Sigmoid colon (tissue), 7 donors: ENCODE measurements around the gene GIT2. TPM values are rescaled to one million over a fixed set of nuclear protein-coding genes. Genes with fewer than 3 reads are reported as not detected.

Source experiments
- DNase-seq: peaks from one replicate; pipeline ENCODE4 v3.0.0-alpha.2; 2019
- H3K27ac ChIP-seq, 4 donors: fragments of 200-600 bp; sonication (generic); one replicate each; pipeline ENCODE4 v1.5.1; 2016 to 2019; ENCODE audit warnings: mild to moderate bottlenecking in 1 of 4
- H3K27me3 ChIP-seq, 3 donors: fragments of 200-600 bp; sonication (generic); one replicate each; pipeline ENCODE4 v1.5.1; 2019; ENCODE audit warnings: mild to moderate bottlenecking in 1 of 3
- H3K36me3 ChIP-seq, 4 donors: fragments of 200-600 bp; sonication (generic); one replicate each; pipeline ENCODE4 v1.5.1; 2016 to 2019
- H3K4me1 ChIP-seq, 4 donors: fragments of 200-600 bp; sonication (generic); one replicate each; pipeline ENCODE4 v1.5.1; 2017 to 2019
- H3K4me3 ChIP-seq, 4 donors: fragments of 200-600 bp; sonication (generic); one replicate each; pipeline ENCODE4 v1.5.1; 2017 to 2019; ENCODE audit warnings: mild to moderate bottlenecking in 2 of 4, moderate library complexity in 1 of 4
- H3K9me3 ChIP-seq, 4 donors: fragments of 200-600 bp in 3 of 4; sonication (generic) in 3 of 4; one replicate each; pipeline versions ENCODE4 v1.5.1 to v1.6.1; 2013 to 2019
- EP300 ChIP-seq, 4 donors: sonication (generic); formaldehyde crosslinking; IDR thresholded peaks; one replicate each; pipeline ENCODE4 v1.6.1; 2017; ENCODE audit warnings: antibody characterized with exemption in 4 of 4
- POLR2A ChIP-seq, 2 donors: fragments of 450-650 bp; IDR thresholded peaks; one replicate each; pipeline ENCODE4 v1.6.1; 2016; ENCODE audit warnings: antibody characterized with exemption in 2 of 2, mild to moderate bottlenecking in 2 of 2, moderate library complexity in 2 of 2
- POLR2AphosphoS5 ChIP-seq, 4 donors: sonication (generic); formaldehyde crosslinking; IDR thresholded peaks; one replicate each; pipeline ENCODE4 v1.6.1; 2017; ENCODE audit warnings: antibody characterized with exemption in 4 of 4
- WGBS, 2 donors: extraction: QIAGEN DNeasy Blood & Tissue Kit; methylation state at CpG; one replicate each; pipeline ENCODE4 v1.1.7; 2013; 5-methylcytosine and 5-hydroxymethylcytosine counted together
- intact Hi-C: fragments of 100-400 bp; cut with DNase I; formaldehyde crosslinking; loops from one replicate; pipeline ENCODE4 v1.15.1; 2023
- polyA plus RNA-seq, 3 donors: library from polyadenylated mRNA; stranded (reverse); fragments of 200-250 nt; gene quantifications; one replicate each; pipeline ENCODE4 v1.2.3, GENCODE V29; 2013
- total RNA-seq, 4 donors: library from RNA; depleted of rRNA; stranded (reverse); fragments of >200 nt; gene quantifications; one replicate each; pipeline ENCODE4 v1.1.0, GENCODE V29; 2016
- TF ChIP-seq, protein P1 (sequence below), 4 experiments: fragments of 450-650 bp in 3 of 4; fragments of 200-600 bp in 1 of 4; IDR thresholded peaks; one replicate each; pipeline ENCODE4 v1.5.1; 2016 to 2019; ENCODE audit warnings: antibody characterized with exemption in 4 of 4, mild to moderate bottlenecking in 3 of 4, moderate library complexity in 2 of 4
- donor health status: healthy with polysubstance abuse.
- donor health status: Bipolar disorder and iron deficiency.
- donor health status: healthy.

The GIT2 gene
- total and polyA plus RNA-seq, 7 donors = 6.0 to 54.6 (median 26.7) TPM

DNA sequence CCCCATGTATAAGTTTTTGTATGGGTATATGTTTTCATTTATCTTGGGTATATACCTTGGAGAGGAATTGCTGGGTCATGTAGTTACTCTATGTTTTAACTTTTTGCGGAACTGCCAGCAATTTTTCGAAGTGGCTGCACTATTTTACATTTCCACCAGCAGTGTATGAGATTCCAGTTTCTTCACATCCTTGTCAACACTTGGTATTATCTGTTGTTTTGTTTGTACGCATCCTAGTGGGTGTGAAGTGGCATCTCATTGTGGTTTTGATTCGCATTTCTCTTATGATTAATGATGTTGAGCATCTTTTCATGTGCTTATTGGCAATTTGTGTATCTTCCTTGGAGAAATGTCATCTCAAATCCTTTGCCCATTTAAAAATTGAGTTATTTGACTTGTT lies 9.9 kb upstream of the GIT2 start:
- H3K4me1 ChIP-seq = peaks cover 0 to 22% (median 6%) of the 10 kb centered on the region in 4 donors
- intact Hi-C loops = no loop called here
- no peaks in the 10 kb centered on the region for H3K27me3 ChIP-seq
- H3K4me3 ChIP-seq = no peak overlapping the region
- no peaks in the 10 kb centered on the region for H3K9me3 ChIP-seq
- peaks cover 0 to 6% (median 0%) of the 10 kb centered on the region in 4 donors for H3K36me3 ChIP-seq
- no peak for TF ChIP-seq POLR2A (IDR thresholded peaks at IDR 0.05)
- no peak for TF ChIP-seq EP300 (IDR thresholded peaks at IDR 0.05)
- TF ChIP-seq, protein P1, sequence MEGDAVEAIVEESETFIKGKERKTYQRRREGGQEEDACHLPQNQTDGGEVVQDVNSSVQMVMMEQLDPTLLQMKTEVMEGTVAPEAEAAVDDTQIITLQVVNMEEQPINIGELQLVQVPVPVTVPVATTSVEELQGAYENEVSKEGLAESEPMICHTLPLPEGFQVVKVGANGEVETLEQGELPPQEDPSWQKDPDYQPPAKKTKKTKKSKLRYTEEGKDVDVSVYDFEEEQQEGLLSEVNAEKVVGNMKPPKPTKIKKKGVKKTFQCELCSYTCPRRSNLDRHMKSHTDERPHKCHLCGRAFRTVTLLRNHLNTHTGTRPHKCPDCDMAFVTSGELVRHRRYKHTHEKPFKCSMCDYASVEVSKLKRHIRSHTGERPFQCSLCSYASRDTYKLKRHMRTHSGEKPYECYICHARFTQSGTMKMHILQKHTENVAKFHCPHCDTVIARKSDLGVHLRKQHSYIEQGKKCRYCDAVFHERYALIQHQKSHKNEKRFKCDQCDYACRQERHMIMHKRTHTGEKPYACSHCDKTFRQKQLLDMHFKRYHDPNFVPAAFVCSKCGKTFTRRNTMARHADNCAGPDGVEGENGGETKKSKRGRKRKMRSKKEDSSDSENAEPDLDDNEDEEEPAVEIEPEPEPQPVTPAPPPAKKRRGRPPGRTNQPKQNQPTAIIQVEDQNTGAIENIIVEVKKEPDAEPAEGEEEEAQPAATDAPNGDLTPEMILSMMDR (IDR thresholded peaks at IDR 0.05) = no peak
- TF ChIP-seq POLR2AphosphoS5 (IDR thresholded peaks at IDR 0.05) = no peak
- 94 to 96% methylated on average over 4 of the region's 4 CpGs for WGBS, 2 donors
- no peak overlapping the region for H3K27ac ChIP-seq
- DNase-seq = no peak

DNA sequence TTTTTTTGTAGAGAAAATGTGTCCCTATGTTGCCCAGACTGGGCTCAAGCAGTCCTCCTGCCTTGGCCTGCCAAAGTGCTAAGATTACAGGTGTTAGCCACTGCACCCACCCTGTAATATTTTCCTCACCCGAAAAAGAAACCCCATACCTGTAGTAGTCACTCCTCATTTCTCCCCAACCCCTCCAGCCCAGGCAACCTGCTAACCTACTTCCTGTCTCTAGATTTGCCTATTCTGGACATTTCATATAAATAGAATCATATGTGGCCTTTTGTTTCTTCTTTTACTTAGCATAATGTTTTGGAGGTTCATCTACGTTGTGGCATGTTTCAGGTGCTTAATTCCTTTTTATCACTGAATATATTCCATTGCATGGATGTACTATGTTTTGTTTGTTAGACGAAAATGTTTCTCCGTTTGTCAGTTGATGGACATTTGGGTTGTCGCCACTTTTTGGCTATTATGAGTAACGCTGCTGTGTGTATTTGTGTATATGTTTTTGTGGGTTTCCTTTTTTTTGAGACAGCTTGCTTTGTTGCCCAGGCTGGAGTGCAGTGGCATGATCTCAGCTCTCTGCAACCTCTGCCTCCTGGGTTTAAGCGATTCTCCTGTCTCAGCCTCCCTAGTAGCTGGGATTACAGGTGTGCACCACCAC lies 9.3 kb upstream of the GIT2 start:
- 66 to 73% methylated on average over 7 of the region's 7 CpGs for WGBS, 2 donors
- intact Hi-C loops = no loop called here
- Histone ChIP-seq H3K4me1 (peaks cover 0 to 20% (median 12%) of the 10 kb centered on the region in 4 donors), H3K27me3 (no peaks in the 10 kb centered on the region), H3K36me3 (peaks cover 0 to 6% (median 0%) of the 10 kb centered on the region in 4 donors), H3K27ac (no peak overlapping the region), H3K9me3 (no peaks in the 10 kb centered on the region), H3K4me3 (no peak overlapping the region)
- no peak for DNase-seq
- TF ChIP-seq POLR2A (IDR thresholded peaks at IDR 0.05) (no peak), EP300 (IDR thresholded peaks at IDR 0.05) (no peak), POLR2AphosphoS5 (IDR thresholded peaks at IDR 0.05) (no peak)
- TF ChIP-seq, protein P1 (IDR thresholded peaks at IDR 0.05) = no peak

DNA sequence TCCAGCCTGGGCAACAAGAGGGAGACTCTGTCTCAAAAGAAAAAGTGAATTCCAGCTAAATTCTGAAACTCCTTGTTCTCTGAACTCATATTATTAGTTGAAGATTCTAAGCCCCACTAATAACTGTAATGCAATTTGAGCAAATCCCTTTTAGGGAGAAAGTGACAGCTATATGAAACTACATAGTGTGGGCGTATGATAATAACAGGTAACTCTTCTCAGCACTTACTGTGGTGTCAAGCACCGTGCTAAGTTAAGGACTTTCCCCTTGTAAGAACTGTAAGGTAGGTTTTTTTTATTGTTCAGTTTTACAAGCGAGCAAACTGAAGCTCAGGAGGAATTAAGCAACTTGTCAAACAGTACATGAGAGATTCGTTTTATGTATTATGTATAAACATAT lies 8.4 kb upstream of the GIT2 start:
- Histone ChIP-seq H3K4me3 (no peak overlapping the region), H3K27ac (no peak overlapping the region), H3K4me1 (peaks cover 0 to 24% (median 17%) of the 10 kb centered on the region in 4 donors), H3K27me3 (no peaks in the 10 kb centered on the region), H3K9me3 (no peaks in the 10 kb centered on the region), H3K36me3 (peaks cover 0 to 6% (median 0%) of the 10 kb centered on the region in 4 donors)
- WGBS, 2 donors = 12 to 36% methylated on average over 4 of the region's 4 CpGs
- intact Hi-C loops = no loop called here
- DNase-seq = no peak
- no peak for TF ChIP-seq POLR2A (IDR thresholded peaks at IDR 0.05)
- TF ChIP-seq, protein P1 (IDR thresholded peaks at IDR 0.05) = no peak
- no peak for TF ChIP-seq POLR2AphosphoS5 (IDR thresholded peaks at IDR 0.05)
- no peak for TF ChIP-seq EP300 (IDR thresholded peaks at IDR 0.05)

DNA sequence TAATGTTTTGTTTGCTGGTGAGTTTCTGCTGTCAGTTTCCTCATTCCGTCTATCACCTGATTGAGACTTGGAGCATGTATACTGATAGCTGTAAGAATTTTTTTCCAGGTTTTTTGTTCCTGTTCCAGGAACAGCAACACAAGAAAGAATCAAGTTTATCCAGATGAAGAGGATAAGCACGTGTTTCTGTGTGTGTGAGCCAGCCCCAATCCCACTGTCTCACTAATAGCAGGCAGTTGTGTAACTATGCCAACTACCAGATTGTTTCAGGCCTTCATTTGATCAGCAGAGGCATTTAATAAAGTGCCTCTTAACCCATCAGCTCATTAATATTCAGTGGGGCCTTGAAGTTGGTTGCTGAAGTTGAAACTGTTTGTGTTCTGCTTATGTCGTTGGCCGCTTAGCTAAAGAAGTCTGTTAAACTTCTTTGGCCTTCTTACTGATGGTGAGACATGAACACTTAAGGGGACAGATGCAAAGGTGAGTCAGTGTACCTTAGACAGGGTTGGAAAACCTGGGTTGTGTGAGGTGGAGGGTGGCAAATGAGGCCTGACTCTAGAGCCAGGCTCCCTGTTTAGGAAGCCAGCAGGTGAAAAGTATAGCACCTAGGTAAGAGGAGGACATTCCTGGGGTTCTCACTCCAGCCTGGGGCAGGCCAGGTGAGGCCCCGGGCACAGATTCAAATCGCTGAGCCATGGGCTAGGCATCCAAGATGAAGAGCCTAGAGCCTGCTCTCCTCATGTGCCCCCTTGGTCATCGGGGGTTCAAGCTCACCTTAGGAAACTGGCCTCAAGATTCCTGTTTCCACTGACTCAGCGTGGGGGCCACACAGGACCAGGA lies 6.7 kb upstream of the GIT2 start:
- peak overlapping the region in 1 of 4 donors; percentile 27 for H3K27ac ChIP-seq
- no peak for DNase-seq
- H3K27me3 ChIP-seq = no peaks in the 10 kb centered on the region
- no peak overlapping the region for H3K4me3 ChIP-seq
- 51 to 77% methylated on average over 8 of the region's 8 CpGs for WGBS, 2 donors
- TF ChIP-seq, protein P1 (IDR thresholded peaks at IDR 0.05) = no peak
- TF ChIP-seq POLR2A (IDR thresholded peaks at IDR 0.05) = no peak
- TF ChIP-seq EP300 (IDR thresholded peaks at IDR 0.05) = no peak
- no peak for TF ChIP-seq POLR2AphosphoS5 (IDR thresholded peaks at IDR 0.05)
- H3K36me3 ChIP-seq = peaks cover 0 to 6% (median 0%) of the 10 kb centered on the region in 4 donors
- intact Hi-C loops = no loop called here
- H3K9me3 ChIP-seq = no peaks in the 10 kb centered on the region
- H3K4me1 ChIP-seq = peaks cover 0 to 31% (median 19%) of the 10 kb centered on the region in 4 donors
